OCI-LY3 (cell line): ENCODE measurements around the gene ASTN1.

Experiments used
- H2AFZ ChIP-seq: fragments of 200-600, 300-600 bp; shearing (Covaris generic); 2 replicates; pipeline ENCODE4 v1.6.0; 2014; ENCODE audit warnings: antibody characterized with exemption, low read depth, low read length
- H3K27ac ChIP-seq: fragments of 200-600, 300-600 bp; sonication (generic); 2 replicates; pipeline ENCODE4 v1.5.1; 2014; ENCODE audit warnings: mild to moderate bottlenecking, low read length, moderate library complexity, mixed read lengths
- H3K27me3 ChIP-seq: fragments of 200-600, 300-600 bp; sonication (generic); 2 replicates; pipeline ENCODE4 v1.6.1; 2014; ENCODE audit warnings: low read depth, low read length, mixed read lengths
- H3K36me3 ChIP-seq: fragments of 200-600, 300-600 bp; sonication (generic); replicated peaks from 2 replicates; pipeline ENCODE3; 2014; ENCODE audit warnings: low read depth, low read length, mixed read lengths
- H3K4me1 ChIP-seq: fragments of 300-600, 200-600 bp; sonication (generic); 2 replicates; pipeline ENCODE4 v1.6.1; 2014; ENCODE audit warnings: low read length, mixed read lengths
- H3K4me2 ChIP-seq: fragments of 200-600, 300-600 bp; sonication (generic); 2 replicates; pipeline ENCODE4 v1.6.1; 2014; ENCODE audit warnings: low read length, mixed read lengths
- H3K4me3 ChIP-seq: fragments of 300-600, 200-600 bp; sonication (generic); 2 replicates; pipeline ENCODE4 v1.5.1; 2014; ENCODE audit warnings: antibody characterized with exemption, mild to moderate bottlenecking, low read length, moderate library complexity
- H3K79me2 ChIP-seq: fragments of 300-600, 200-600 bp; shearing (Covaris generic); 2 replicates; pipeline ENCODE4 v1.6.1; 2014; ENCODE audit warnings: mild to moderate bottlenecking, low read length, mixed read lengths
- H3K9ac ChIP-seq: fragments of 300-600, 200-600 bp; shearing (Covaris generic); 2 replicates; pipeline ENCODE4 v1.6.0; 2014; ENCODE audit warnings: mild to moderate bottlenecking, low read length, moderate library complexity
- H3K9me3 ChIP-seq: fragments of 200-600, 300-600 bp; shearing (Covaris generic); 2 replicates; pipeline ENCODE4 v1.6.1; 2014; ENCODE audit warnings: low read length, mixed read lengths; ENCODE audit not compliant: insufficient read depth
- H4K20me1 ChIP-seq: fragments of 200-600, 300-600 bp; sonication (generic); 2 replicates; pipeline ENCODE4 v1.6.1; 2016; ENCODE audit warnings: low read length, mixed read lengths; ENCODE audit not compliant: insufficient read depth
- CTCF ChIP-seq: fragments of 200-600, 300-600 bp; sonication (generic); IDR thresholded peaks from 2 replicates; pipeline ENCODE4 v1.5.1; 2014; ENCODE audit warnings: antibody characterized with exemption, low read length, low read depth
- EZH2phosphoT487 ChIP-seq: fragments of 200-600 bp; shearing (Covaris generic); IDR thresholded peaks from 2 replicates; pipeline ENCODE4 v1.6.1; 2018; ENCODE audit warnings: antibody characterized with exemption, mixed run types, low read depth

ASTN1 gene

GRCh38 chr1:177069490-177069889 lies 95.0 kb downstream of the ASTN1 start:
- Histone ChIP-seq H3K9me3 (no peaks in the 10 kb centered on the region), H3K4me3 (no peak overlapping the region), H3K4me1 (no peaks in the 10 kb centered on the region), H2AFZ (no peak overlapping the region), H3K79me2 (no peaks in the 10 kb centered on the region), H3K27ac (no peak overlapping the region), H3K36me3 (no peaks in the 10 kb centered on the region), H3K4me2 (no peak overlapping the region), H3K27me3 (peaks cover 45% of the 10 kb centered on the region), H3K9ac (no peak overlapping the region), H4K20me1 (no peaks in the 10 kb centered on the region)
- no peak for TF ChIP-seq EZH2phosphoT487
- no peak for TF ChIP-seq CTCF

- Histone ChIP-seq H3K36me3 (no peaks in the 10 kb centered on the region), H3K27me3 (peaks cover 46% of the 10 kb centered on the region), H3K9me3 (no peaks in the 10 kb centered on the region), H3K79me2 (no peaks in the 10 kb centered on the region), H2AFZ (no peak overlapping the region), H4K20me1 (no peaks in the 10 kb centered on the region), H3K4me2 (no peak overlapping the region), H3K27ac (no peak overlapping the region), H3K4me3 (no peak overlapping the region), H3K9ac (no peak overlapping the region), H3K4me1 (no peaks in the 10 kb centered on the region)
- TF ChIP-seq EZH2phosphoT487 = no peak
Measured at GRCh38 chr1:177067752-177068410, 96.6 kb downstream of the ASTN1 start.

GRCh38 chr1:177065430-177065829 lies 99.1 kb downstream of the ASTN1 start:
- Histone ChIP-seq H3K4me2 (no peak overlapping the region), H3K36me3 (no peaks in the 10 kb centered on the region), H3K9me3 (no peaks in the 10 kb centered on the region), H3K79me2 (no peaks in the 10 kb centered on the region), H3K4me1 (no peaks in the 10 kb centered on the region), H3K27ac (no peak overlapping the region), H4K20me1 (no peaks in the 10 kb centered on the region), H3K9ac (no peak overlapping the region), H3K4me3 (no peak overlapping the region), H2AFZ (no peak overlapping the region), H3K27me3 (peaks cover 34% of the 10 kb centered on the region)
- TF ChIP-seq CTCF (no peak), EZH2phosphoT487 (no peak)

GRCh38 chr1:177063648-177064047 lies 100.9 kb downstream of the ASTN1 start:
- Histone ChIP-seq H3K4me3 (no peak overlapping the region), H3K4me2 (no peak overlapping the region), H3K9me3 (no peaks in the 10 kb centered on the region), H2AFZ (no peak overlapping the region), H3K9ac (no peak overlapping the region), H3K27me3 (peaks cover 28% of the 10 kb centered on the region; the same call in 1 of the 2 replicates), H3K27ac (no peak overlapping the region), H3K36me3 (no peaks in the 10 kb centered on the region), H3K79me2 (no peaks in the 10 kb centered on the region), H4K20me1 (no peaks in the 10 kb centered on the region), H3K4me1 (no peaks in the 10 kb centered on the region)
- TF ChIP-seq EZH2phosphoT487 = no peak
- no peak for TF ChIP-seq CTCF
